Smooth muscle cell (in vitro differentiated cells): ENCODE results near the gene TNFAIP2. TPM values are rescaled to one million over a fixed set of nuclear protein-coding genes. Genes with fewer than 3 reads are reported as not detected.

Experiments
- DNase-seq: peaks from one replicate; lab custom pipeline; 2025; ENCODE audit not compliant: unreplicated experiment; lab: John Stamatoyannopoulos, UW
- H2AFZ ChIP-seq: fragments of 200-600 bp; sonication (generic); 2 replicates; pipeline ENCODE4 v1.6.0; 2016; ENCODE audit warnings: antibody characterized with exemption, low read depth, mild to moderate bottlenecking
- H3F3A ChIP-seq: fragments of 200-600 bp; sonication (generic); 2 replicates; pipeline ENCODE4 v1.6.0; 2017; ENCODE audit warnings: antibody characterized with exemption, low read depth
- H3K27ac ChIP-seq: fragments of 200-600 bp; sonication (generic); 2 replicates; pipeline ENCODE4 v1.5.1; 2016; ENCODE audit warnings: low read depth, mild to moderate bottlenecking
- H3K27me3 ChIP-seq: fragments of 200-600 bp; sonication (generic); 2 replicates; pipeline ENCODE4 v1.6.1; 2016; ENCODE audit warnings: low read depth, mild to moderate bottlenecking
- H3K36me3 ChIP-seq: fragments of 200-600 bp; sonication (generic); 2 replicates; pipeline ENCODE4 v1.5.1; 2016; ENCODE audit warnings: low read depth
- H3K4me1 ChIP-seq: fragments of 200-600 bp; sonication (generic); 2 replicates; pipeline ENCODE4 v1.5.1; 2016; ENCODE audit warnings: low read depth
- H3K4me2 ChIP-seq: fragments of 200-600 bp; sonication (generic); 2 replicates; pipeline ENCODE4 v1.6.0; 2016; ENCODE audit warnings: mild to moderate bottlenecking
- H3K4me3 ChIP-seq: fragments of 200-600 bp; sonication (generic); 2 replicates; pipeline ENCODE4 v1.5.1; 2016; ENCODE audit warnings: mild to moderate bottlenecking
- H3K79me2 ChIP-seq: fragments of 200-600 bp; sonication (generic); 2 replicates; pipeline ENCODE4 v1.6.0; 2016; ENCODE audit warnings: low read depth, mild to moderate bottlenecking
- H3K9ac ChIP-seq: fragments of 200-600 bp; sonication (generic); 2 replicates; pipeline ENCODE4 v1.6.0; 2016; ENCODE audit warnings: low read depth
- H3K9me3 ChIP-seq: fragments of 200-600 bp; sonication (generic); replicated peaks from 2 replicates; pipeline ENCODE4 v1.5.1; 2016; ENCODE audit warnings: low read depth
- H4K20me1 ChIP-seq: fragments of 200-600 bp; sonication (generic); 2 replicates; pipeline ENCODE4 v1.6.0; 2016; ENCODE audit warnings: low read depth
- WGBS: methylation state at CpG from one replicate; pipeline ENCODE4 v1.1.7; 2016; ENCODE audit warnings: low lambda C conversion rate; 5-methylcytosine and 5-hydroxymethylcytosine counted together
- polyA plus RNA-seq: library from polyadenylated mRNA; unstranded; fragments of >200 nt; fragmentation: Nextera tagmentation; extraction: Ambion mirVana; gene quantifications from 2 replicates; pipeline ENCODE4 v1.2.1, GENCODE V29; 2016
- total RNA-seq: library from RNA; depleted of rRNA; stranded (reverse); fragments of >200 nt; gene quantifications from 2 replicates; pipeline ENCODE4 v1.2.3, GENCODE V29; 2014
- TF ChIP-seq, protein P1 (sequence below): fragments of 200-600 bp; sonication (generic); IDR thresholded peaks from 2 replicates; pipeline ENCODE4 v1.5.1; 2017; ENCODE audit warnings: borderline replicate concordance, mild to moderate bottlenecking, antibody characterized with exemption; ENCODE audit not compliant: insufficient read depth, poor library complexity, severe bottlenecking

The TNFAIP2 gene
- total and polyA plus RNA-seq, 2 experiments from 2014 or later = 35.7 to 76.5 TPM

- TF ChIP-seq, protein P1, sequence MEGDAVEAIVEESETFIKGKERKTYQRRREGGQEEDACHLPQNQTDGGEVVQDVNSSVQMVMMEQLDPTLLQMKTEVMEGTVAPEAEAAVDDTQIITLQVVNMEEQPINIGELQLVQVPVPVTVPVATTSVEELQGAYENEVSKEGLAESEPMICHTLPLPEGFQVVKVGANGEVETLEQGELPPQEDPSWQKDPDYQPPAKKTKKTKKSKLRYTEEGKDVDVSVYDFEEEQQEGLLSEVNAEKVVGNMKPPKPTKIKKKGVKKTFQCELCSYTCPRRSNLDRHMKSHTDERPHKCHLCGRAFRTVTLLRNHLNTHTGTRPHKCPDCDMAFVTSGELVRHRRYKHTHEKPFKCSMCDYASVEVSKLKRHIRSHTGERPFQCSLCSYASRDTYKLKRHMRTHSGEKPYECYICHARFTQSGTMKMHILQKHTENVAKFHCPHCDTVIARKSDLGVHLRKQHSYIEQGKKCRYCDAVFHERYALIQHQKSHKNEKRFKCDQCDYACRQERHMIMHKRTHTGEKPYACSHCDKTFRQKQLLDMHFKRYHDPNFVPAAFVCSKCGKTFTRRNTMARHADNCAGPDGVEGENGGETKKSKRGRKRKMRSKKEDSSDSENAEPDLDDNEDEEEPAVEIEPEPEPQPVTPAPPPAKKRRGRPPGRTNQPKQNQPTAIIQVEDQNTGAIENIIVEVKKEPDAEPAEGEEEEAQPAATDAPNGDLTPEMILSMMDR = no peak
- Histone ChIP-seq H3K9ac (no peak overlapping the region), H3K79me2 (no peaks in the 10 kb centered on the region), H3K9me3 (no peaks in the 10 kb centered on the region), H2AFZ (no peak overlapping the region), H3K4me2 (no peak overlapping the region), H3K27ac (no peak overlapping the region), H3K36me3 (no peaks in the 10 kb centered on the region), H3F3A (no peaks in the 10 kb centered on the region), H3K4me1 (no peaks in the 10 kb centered on the region), H3K4me3 (no peak overlapping the region), H4K20me1 (no peaks in the 10 kb centered on the region), H3K27me3 (no peaks in the 10 kb centered on the region)
- no peak for DNase-seq
- WGBS = 76% methylated on average over 4 of the region's 4 CpGs
These were observed 26.9 kb upstream of the TNFAIP2 start for GRCh38 chr14:103096387-103096786.

GRCh38 chr14:103097244-103097993 is 25.8 kb upstream of the TNFAIP2 start:
- Histone ChIP-seq H3K79me2 (no peaks in the 10 kb centered on the region), H3K4me2 (no peak overlapping the region), H3K27ac (no peak overlapping the region), H4K20me1 (no peaks in the 10 kb centered on the region), H3K9me3 (no peaks in the 10 kb centered on the region), H3K4me1 (no peaks in the 10 kb centered on the region), H3K4me3 (no peak overlapping the region), H3K9ac (no peak overlapping the region), H3K36me3 (no peaks in the 10 kb centered on the region), H2AFZ (no peak overlapping the region), H3K27me3 (no peaks in the 10 kb centered on the region), H3F3A (no peaks in the 10 kb centered on the region)
- TF ChIP-seq, protein P1 = no peak
- no peak for DNase-seq
- WGBS = 91% methylated on average over 26 of the region's 26 CpGs

- Histone ChIP-seq H3F3A (no peaks in the 10 kb centered on the region), H3K9ac (no peak overlapping the region), H4K20me1 (no peaks in the 10 kb centered on the region), H3K9me3 (no peaks in the 10 kb centered on the region), H3K4me2 (no peak overlapping the region), H3K79me2 (no peaks in the 10 kb centered on the region), H3K36me3 (no peaks in the 10 kb centered on the region), H3K27me3 (peaks cover 3% of the 10 kb centered on the region), H2AFZ (no peak overlapping the region), H3K27ac (no peak overlapping the region), H3K4me3 (no peak overlapping the region), H3K4me1 (no peaks in the 10 kb centered on the region)
- TF ChIP-seq, protein P1 = no peak
- DNase-seq = no peak
- 85% methylated on average over 31 of the region's 31 CpGs for WGBS
These were observed 25.0 kb upstream of the TNFAIP2 start for GRCh38 chr14:103097994-103098957.
